Measurements from ENCODE around the gene KPNA1. TPM values are rescaled to one million over a fixed set of nuclear protein-coding genes. Genes with fewer than 3 reads are reported as not detected.

KPNA1 gene
- total RNA-seq, 1 experiment from 2014 or later: 64.3 TPM

DNA sequence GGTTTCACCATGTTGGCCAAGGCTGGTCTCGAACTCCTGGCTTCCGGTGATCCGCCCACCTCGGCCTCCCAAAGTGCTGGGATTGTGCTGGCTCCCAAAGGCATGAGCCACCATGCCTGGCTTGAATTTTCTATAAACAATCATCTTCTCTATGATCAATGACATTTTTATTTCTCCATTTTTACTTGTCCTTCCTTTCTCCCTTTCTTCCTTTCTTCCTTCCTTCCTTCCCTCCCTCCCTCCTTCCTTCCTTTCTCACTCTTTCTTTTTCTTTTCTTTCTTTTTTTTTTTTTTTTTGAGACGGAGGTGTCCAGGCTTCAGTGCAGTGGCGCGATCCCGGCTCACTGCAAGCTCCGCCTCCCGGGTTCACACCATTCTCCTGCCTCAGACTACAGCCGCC, 8.6 kb upstream of the KPNA1 start:
- no peaks in the 10 kb centered on the region for H3K4me1 ChIP-seq (ENCODE audit: insufficient read depth, low read length)
- no peaks in the 10 kb centered on the region for H4K20me1 ChIP-seq (ENCODE audit: low read length)
- DNase-seq (no peak), ATAC-seq (no peak)
- intact Hi-C loops (cut with micrococcal nuclease): no loop called here
- no peak overlapping the region for H2AFZ ChIP-seq (ENCODE audit: low read length)
- no peak overlapping the region for H3K27ac ChIP-seq (ENCODE audit: low read length)
- no peaks in the 10 kb centered on the region for H3K27me3 ChIP-seq (ENCODE audit: low read length)
- no peaks in the 10 kb centered on the region for H3K9me2 ChIP-seq (replicated peaks; ENCODE audit: low read length)
- no peak overlapping the region for H3K4me3 ChIP-seq (ENCODE audit: low read length)
- CTCF ChIA-PET: no interaction called here
- no peaks in the 10 kb centered on the region for H3F3A ChIP-seq (ENCODE audit: low read length, unreplicated experiment)
- no peaks in the 10 kb centered on the region for H3K36me3 ChIP-seq (ENCODE audit: low read depth, low read length)
- no peaks in the 10 kb centered on the region for H3K79me2 ChIP-seq (ENCODE audit: low read length)
- H3K4me2 ChIP-seq (ENCODE audit: low read length): no peak overlapping the region
- POLR2A ChIA-PET (ENCODE audit: unreplicated experiment): no interaction called here
- no peaks in the 10 kb centered on the region for H3K9me3 ChIP-seq (ENCODE audit: low read length)
- no peak for TF ChIP-seq EZH2phosphoT487 (IDR thresholded peaks at IDR 0.05; ENCODE audit: borderline replicate concordance, low read length)
- no TSS peak for BruUV-seq (replicated peaks)
- no peak overlapping the region for H3K9ac ChIP-seq (ENCODE audit: low read length)

DNA sequence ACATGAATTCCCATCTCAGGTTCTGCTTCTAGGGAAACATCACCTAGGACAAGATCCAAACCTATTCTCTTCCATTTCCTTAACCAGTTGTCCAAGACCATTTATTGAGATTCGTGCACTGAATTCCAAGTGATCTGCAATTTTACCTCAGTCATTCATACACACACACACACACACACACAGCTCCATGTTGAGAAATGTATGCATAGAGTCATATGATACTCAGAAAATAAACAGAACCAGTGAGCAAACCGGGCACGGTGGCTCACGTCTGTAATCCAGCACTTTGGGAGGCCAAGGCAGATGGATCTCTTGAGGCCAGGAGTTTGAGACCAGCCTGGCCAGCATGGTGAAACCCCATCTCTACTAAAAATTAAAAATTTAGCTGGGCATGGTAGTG, 6.1 kb upstream of the KPNA1 start:
- Histone ChIP-seq H3K4me1 (ENCODE audit: insufficient read depth, low read length) (no peaks in the 10 kb centered on the region), H3K79me2 (ENCODE audit: low read length) (no peaks in the 10 kb centered on the region), H3K36me3 (ENCODE audit: low read depth, low read length) (no peaks in the 10 kb centered on the region), H4K20me1 (ENCODE audit: low read length) (no peaks in the 10 kb centered on the region), H3K9me3 (ENCODE audit: low read length) (no peaks in the 10 kb centered on the region), H3K9me2 (replicated peaks; ENCODE audit: low read length) (no peaks in the 10 kb centered on the region), H3K4me3 (ENCODE audit: low read length) (no peak overlapping the region), H3K27ac (ENCODE audit: low read length) (no peak overlapping the region), H3K4me2 (ENCODE audit: low read length) (no peak overlapping the region), H3K27me3 (ENCODE audit: low read length) (no peaks in the 10 kb centered on the region), H3K9ac (ENCODE audit: low read length) (no peak overlapping the region), H2AFZ (ENCODE audit: low read length) (no peak overlapping the region), H3F3A (ENCODE audit: low read length, unreplicated experiment) (no peaks in the 10 kb centered on the region)
- intact Hi-C loops (cut with micrococcal nuclease): no loop called here
- ATAC-seq (peak; percentile 29; the same call in 1 of the 2 replicates), DNase-seq (peak; percentile 55)
- ChIA-PET CTCF (interaction anchor here (0.6 kb wide), 1 partner anchor 11 kb away, joined by 7 read pairs; no protein-coding TSS in a partner anchor), POLR2A (ENCODE audit: unreplicated experiment) (no interaction called here)
- TF ChIP-seq EZH2phosphoT487 (IDR thresholded peaks at IDR 0.05; ENCODE audit: borderline replicate concordance, low read length) (no peak), EZH2 (IDR thresholded peaks at IDR 0.05; ENCODE audit: low read length, unreplicated experiment) (no peak)
- TF ChIP-seq, protein P1, sequence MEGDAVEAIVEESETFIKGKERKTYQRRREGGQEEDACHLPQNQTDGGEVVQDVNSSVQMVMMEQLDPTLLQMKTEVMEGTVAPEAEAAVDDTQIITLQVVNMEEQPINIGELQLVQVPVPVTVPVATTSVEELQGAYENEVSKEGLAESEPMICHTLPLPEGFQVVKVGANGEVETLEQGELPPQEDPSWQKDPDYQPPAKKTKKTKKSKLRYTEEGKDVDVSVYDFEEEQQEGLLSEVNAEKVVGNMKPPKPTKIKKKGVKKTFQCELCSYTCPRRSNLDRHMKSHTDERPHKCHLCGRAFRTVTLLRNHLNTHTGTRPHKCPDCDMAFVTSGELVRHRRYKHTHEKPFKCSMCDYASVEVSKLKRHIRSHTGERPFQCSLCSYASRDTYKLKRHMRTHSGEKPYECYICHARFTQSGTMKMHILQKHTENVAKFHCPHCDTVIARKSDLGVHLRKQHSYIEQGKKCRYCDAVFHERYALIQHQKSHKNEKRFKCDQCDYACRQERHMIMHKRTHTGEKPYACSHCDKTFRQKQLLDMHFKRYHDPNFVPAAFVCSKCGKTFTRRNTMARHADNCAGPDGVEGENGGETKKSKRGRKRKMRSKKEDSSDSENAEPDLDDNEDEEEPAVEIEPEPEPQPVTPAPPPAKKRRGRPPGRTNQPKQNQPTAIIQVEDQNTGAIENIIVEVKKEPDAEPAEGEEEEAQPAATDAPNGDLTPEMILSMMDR (conservative IDR thresholded peaks at IDR 0.05; ENCODE audit: low read depth, low read length): no peak
- no TSS peak for BruUV-seq (replicated peaks)

DNA sequence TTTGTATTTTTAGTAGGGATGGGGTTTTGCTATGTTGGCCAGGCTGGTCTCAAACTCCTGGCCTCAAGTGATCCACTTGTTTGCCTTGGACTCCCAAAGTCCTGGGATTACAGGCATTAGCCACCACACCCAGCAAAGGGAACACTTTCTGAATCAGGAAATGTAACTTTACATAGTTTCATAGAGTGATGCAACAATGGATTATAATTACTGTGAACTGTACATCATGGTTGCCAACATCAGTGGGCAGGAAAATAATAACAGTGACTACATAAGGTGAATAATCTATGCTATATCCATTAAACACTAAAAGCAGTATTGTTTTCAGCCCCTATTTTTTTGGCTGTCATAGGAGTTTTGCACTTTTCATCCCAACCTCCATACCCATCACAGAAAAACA, 5.0 kb upstream of the KPNA1 start:
- no peaks in the 10 kb centered on the region for H3K79me2 ChIP-seq (ENCODE audit: low read length)
- BruUV-seq (replicated peaks): no TSS peak
- H3K9me3 ChIP-seq (ENCODE audit: low read length): no peaks in the 10 kb centered on the region
- no peaks in the 10 kb centered on the region for H3K36me3 ChIP-seq (ENCODE audit: low read depth, low read length)
- ChIA-PET POLR2A (ENCODE audit: unreplicated experiment) (no interaction called here), CTCF (no interaction called here)
- no peak overlapping the region for H3K9ac ChIP-seq (ENCODE audit: low read length)
- intact Hi-C loops (cut with micrococcal nuclease): no loop called here
- H4K20me1 ChIP-seq (ENCODE audit: low read length): no peaks in the 10 kb centered on the region
- H3K9me2 ChIP-seq (replicated peaks; ENCODE audit: low read length): no peaks in the 10 kb centered on the region
- H3K27ac ChIP-seq (ENCODE audit: low read length): no peak overlapping the region
- H3K4me1 ChIP-seq (ENCODE audit: insufficient read depth, low read length): peaks cover 4% of the 10 kb centered on the region; the same call in 1 of the 2 replicates
- H2AFZ ChIP-seq (ENCODE audit: low read length): no peak overlapping the region
- TF ChIP-seq EZH2 (IDR thresholded peaks at IDR 0.05; ENCODE audit: low read length, unreplicated experiment) (no peak), EZH2phosphoT487 (IDR thresholded peaks at IDR 0.05; ENCODE audit: borderline replicate concordance, low read length) (no peak)
- TF ChIP-seq, protein P1 (conservative IDR thresholded peaks at IDR 0.05; ENCODE audit: low read depth, low read length): no peak
- DNase-seq (peak; percentile 29), ATAC-seq (no peak)
- no peaks in the 10 kb centered on the region for H3F3A ChIP-seq (ENCODE audit: low read length, unreplicated experiment)
- no peaks in the 10 kb centered on the region for H3K27me3 ChIP-seq (ENCODE audit: low read length)
- H3K4me2 ChIP-seq (ENCODE audit: low read length): no peak overlapping the region
- no peak overlapping the region for H3K4me3 ChIP-seq (ENCODE audit: low read length)

All from PC-3 (cell line).